ENCODE measurements around the gene CDKAL1. TPM values are rescaled to one million over a fixed set of nuclear protein-coding genes. Genes with fewer than 3 reads are reported as not detected.

CDKAL1 gene
- polyA plus RNA-seq, 2 of the 4 experiments (the other 2 are of a cell fraction), result 4.7 to 8.3 TPM

DNA sequence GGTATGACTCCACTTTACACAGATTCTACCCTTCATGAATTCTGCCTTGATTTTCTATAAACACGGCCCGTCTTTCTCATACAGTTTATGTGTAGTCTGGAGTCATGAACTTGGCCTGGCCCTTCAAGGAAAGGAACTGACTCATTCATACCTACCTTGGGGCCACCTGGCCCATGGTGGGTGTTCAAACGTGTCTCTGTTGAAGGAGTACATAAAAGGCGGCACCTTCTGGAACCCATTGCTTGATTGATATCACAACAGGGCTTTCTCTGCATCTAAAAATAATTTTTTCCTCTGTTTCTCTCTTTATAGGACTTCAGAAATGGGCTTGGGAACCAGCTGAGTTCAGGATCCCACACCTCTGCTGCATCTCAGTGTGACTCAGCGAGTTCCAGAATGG is 696.3 kb downstream of the CDKAL1 start:
- H3K4me2 ChIP-seq, result no peak overlapping the region
- ChIA-PET POLR2A (no interaction called here), CTCF (no interaction called here)
- TF ChIP-seq, protein P1, sequence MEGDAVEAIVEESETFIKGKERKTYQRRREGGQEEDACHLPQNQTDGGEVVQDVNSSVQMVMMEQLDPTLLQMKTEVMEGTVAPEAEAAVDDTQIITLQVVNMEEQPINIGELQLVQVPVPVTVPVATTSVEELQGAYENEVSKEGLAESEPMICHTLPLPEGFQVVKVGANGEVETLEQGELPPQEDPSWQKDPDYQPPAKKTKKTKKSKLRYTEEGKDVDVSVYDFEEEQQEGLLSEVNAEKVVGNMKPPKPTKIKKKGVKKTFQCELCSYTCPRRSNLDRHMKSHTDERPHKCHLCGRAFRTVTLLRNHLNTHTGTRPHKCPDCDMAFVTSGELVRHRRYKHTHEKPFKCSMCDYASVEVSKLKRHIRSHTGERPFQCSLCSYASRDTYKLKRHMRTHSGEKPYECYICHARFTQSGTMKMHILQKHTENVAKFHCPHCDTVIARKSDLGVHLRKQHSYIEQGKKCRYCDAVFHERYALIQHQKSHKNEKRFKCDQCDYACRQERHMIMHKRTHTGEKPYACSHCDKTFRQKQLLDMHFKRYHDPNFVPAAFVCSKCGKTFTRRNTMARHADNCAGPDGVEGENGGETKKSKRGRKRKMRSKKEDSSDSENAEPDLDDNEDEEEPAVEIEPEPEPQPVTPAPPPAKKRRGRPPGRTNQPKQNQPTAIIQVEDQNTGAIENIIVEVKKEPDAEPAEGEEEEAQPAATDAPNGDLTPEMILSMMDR (IDR thresholded peaks at IDR 0.05), result no peak
- TF ChIP-seq RARB (CRISPR knock-in tag; IDR thresholded peaks at IDR 0.05) (no peak), RCOR1 (IDR thresholded peaks at IDR 0.05; ENCODE audit: low read depth, low read length) (no peak), HDAC2 (IDR thresholded peaks at IDR 0.05) (no peak), MYC (IDR thresholded peaks at IDR 0.05; ENCODE audit: borderline replicate concordance, low read length) (no peak), SREBF2 (IDR thresholded peaks at IDR 0.05) (no peak), FOSL2 (IDR thresholded peaks at IDR 0.05) (no peak), FOSL2 (CRISPR knock-in tag; IDR thresholded peaks at IDR 0.05) (no peak), EHF (CRISPR knock-in tag; IDR thresholded peaks at IDR 0.05) (no peak), BHLHE40 (IDR thresholded peaks at IDR 0.05; ENCODE audit: low read depth, low read length) (no peak)
- ATAC-seq (no peak), DNase-seq (ENCODE audit: low read depth in 1 of 2, low spot score in 1 of 2) (no peak), FAIRE-seq (no peak)
- WGBS (ENCODE audit: missing lambda C conversion rate), result 88% methylated on average over 5 of the region's 5 CpGs
- H3K4me3 ChIP-seq, result no peak overlapping the region
- H3K9me3 ChIP-seq, result no peaks in the 10 kb centered on the region
- H3K27ac ChIP-seq, result no peak overlapping the region
- no peaks in the 10 kb centered on the region for H3K4me1 ChIP-seq

DNA sequence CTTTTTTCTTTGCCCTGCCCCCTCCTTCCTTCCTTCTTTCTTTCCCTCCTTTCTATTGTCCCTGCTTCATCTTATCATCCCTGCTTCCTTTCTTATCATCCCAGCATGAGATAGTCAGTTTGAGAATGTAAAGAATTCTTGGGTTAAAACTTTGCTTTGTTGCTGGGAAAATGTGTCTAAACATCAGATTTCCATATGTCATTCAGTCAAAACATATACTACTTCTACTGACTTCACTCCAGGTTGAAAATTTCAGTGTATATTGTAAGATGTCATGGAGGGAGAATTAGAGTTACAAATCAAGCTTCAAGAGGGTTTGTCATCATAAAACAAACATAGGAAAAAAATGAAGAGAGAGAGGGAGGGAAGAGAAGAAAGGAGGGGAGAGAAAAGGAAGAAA is 700.9 kb downstream of the CDKAL1 start:
- no peaks in the 10 kb centered on the region for H3K9me3 ChIP-seq
- ChIA-PET POLR2A (no interaction called here), CTCF (no interaction called here)
- ATAC-seq (no peak), DNase-seq (ENCODE audit: low read depth in 1 of 2, low spot score in 1 of 2) (no peak), FAIRE-seq (no peak)
- TF ChIP-seq CHD4 (IDR thresholded peaks at IDR 0.05; ENCODE audit: borderline replicate concordance) (no peak), EHF (CRISPR knock-in tag; IDR thresholded peaks at IDR 0.05) (no peak), RNF2 (IDR thresholded peaks at IDR 0.05; ENCODE audit: borderline replicate concordance, low read depth) (no peak), CEBPB (IDR thresholded peaks at IDR 0.05) (no peak), KDM1A (IDR thresholded peaks at IDR 0.05; ENCODE audit: low read depth) (no peak), HOXA7 (CRISPR knock-in tag; IDR thresholded peaks at IDR 0.05) (no peak), TP53 (CRISPR knock-in tag; IDR thresholded peaks at IDR 0.05) (no peak), ZSCAN20 (CRISPR knock-in tag; IDR thresholded peaks at IDR 0.05) (no peak), FOSL2 (IDR thresholded peaks at IDR 0.05) (no peak), FOSL2 (CRISPR knock-in tag; IDR thresholded peaks at IDR 0.05) (no peak), ZNF302 (CRISPR knock-in tag; IDR thresholded peaks at IDR 0.05) (no peak), FOSB (CRISPR knock-in tag; IDR thresholded peaks at IDR 0.05) (no peak), NR3C1 (IDR thresholded peaks at IDR 0.05) (no peak)
- TF ChIP-seq, protein P2, sequence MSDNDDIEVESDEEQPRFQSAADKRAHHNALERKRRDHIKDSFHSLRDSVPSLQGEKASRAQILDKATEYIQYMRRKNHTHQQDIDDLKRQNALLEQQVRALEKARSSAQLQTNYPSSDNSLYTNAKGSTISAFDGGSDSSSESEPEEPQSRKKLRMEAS (IDR thresholded peaks at IDR 0.05), result no peak
- TF ChIP-seq, protein P3, sequence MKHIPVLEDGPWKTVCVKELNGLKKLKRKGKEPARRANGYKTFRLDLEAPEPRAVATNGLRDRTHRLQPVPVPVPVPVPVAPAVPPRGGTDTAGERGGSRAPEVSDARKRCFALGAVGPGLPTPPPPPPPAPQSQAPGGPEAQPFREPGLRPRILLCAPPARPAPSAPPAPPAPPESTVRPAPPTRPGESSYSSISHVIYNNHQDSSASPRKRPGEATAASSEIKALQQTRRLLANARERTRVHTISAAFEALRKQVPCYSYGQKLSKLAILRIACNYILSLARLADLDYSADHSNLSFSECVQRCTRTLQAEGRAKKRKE (CRISPR knock-in tag; IDR thresholded peaks at IDR 0.05; ENCODE audit: low read depth), result no peak
- TF ChIP-seq, protein P4, sequence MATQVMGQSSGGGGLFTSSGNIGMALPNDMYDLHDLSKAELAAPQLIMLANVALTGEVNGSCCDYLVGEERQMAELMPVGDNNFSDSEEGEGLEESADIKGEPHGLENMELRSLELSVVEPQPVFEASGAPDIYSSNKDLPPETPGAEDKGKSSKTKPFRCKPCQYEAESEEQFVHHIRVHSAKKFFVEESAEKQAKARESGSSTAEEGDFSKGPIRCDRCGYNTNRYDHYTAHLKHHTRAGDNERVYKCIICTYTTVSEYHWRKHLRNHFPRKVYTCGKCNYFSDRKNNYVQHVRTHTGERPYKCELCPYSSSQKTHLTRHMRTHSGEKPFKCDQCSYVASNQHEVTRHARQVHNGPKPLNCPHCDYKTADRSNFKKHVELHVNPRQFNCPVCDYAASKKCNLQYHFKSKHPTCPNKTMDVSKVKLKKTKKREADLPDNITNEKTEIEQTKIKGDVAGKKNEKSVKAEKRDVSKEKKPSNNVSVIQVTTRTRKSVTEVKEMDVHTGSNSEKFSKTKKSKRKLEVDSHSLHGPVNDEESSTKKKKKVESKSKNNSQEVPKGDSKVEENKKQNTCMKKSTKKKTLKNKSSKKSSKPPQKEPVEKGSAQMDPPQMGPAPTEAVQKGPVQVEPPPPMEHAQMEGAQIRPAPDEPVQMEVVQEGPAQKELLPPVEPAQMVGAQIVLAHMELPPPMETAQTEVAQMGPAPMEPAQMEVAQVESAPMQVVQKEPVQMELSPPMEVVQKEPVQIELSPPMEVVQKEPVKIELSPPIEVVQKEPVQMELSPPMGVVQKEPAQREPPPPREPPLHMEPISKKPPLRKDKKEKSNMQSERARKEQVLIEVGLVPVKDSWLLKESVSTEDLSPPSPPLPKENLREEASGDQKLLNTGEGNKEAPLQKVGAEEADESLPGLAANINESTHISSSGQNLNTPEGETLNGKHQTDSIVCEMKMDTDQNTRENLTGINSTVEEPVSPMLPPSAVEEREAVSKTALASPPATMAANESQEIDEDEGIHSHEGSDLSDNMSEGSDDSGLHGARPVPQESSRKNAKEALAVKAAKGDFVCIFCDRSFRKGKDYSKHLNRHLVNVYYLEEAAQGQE (IDR thresholded peaks at IDR 0.05), result no peak
- H3K4me2 ChIP-seq, result no peak overlapping the region
- no peak overlapping the region for H3K27ac ChIP-seq
- no peaks in the 10 kb centered on the region for H3K4me1 ChIP-seq
- H3K4me3 ChIP-seq, result no peak overlapping the region
